HG02571 (cell line): ENCODE measurements around the gene TICRR.
"Not testable (repeated sequence)": the region's sequence is repeated elsewhere in the genome, so short reads cannot be mapped to it uniquely, and the experiment has no call there.

ENCODE experiments used
- ATAC-seq: cut with Tn5 transposase; IDR thresholded peaks from one replicate; pipeline ENCODE4 v1.9.1; 2021; ENCODE audit warnings: mild to moderate bottlenecking, moderate library complexity; ENCODE audit not compliant: unreplicated experiment

Gene TICRR, protein sequence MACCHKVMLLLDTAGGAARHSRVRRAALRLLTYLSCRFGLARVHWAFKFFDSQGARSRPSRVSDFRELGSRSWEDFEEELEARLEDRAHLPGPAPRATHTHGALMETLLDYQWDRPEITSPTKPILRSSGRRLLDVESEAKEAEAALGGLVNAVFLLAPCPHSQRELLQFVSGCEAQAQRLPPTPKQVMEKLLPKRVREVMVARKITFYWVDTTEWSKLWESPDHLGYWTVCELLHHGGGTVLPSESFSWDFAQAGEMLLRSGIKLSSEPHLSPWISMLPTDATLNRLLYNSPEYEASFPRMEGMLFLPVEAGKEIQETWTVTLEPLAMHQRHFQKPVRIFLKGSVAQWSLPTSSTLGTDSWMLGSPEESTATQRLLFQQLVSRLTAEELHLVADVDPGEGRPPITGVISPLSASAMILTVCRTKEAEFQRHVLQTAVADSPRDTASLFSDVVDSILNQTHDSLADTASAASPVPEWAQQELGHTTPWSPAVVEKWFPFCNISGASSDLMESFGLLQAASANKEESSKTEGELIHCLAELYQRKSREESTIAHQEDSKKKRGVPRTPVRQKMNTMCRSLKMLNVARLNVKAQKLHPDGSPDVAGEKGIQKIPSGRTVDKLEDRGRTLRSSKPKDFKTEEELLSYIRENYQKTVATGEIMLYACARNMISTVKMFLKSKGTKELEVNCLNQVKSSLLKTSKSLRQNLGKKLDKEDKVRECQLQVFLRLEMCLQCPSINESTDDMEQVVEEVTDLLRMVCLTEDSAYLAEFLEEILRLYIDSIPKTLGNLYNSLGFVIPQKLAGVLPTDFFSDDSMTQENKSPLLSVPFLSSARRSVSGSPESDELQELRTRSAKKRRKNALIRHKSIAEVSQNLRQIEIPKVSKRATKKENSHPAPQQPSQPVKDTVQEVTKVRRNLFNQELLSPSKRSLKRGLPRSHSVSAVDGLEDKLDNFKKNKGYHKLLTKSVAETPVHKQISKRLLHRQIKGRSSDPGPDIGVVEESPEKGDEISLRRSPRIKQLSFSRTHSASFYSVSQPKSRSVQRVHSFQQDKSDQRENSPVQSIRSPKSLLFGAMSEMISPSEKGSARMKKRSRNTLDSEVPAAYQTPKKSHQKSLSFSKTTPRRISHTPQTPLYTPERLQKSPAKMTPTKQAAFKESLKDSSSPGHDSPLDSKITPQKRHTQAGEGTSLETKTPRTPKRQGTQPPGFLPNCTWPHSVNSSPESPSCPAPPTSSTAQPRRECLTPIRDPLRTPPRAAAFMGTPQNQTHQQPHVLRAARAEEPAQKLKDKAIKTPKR (N-terminal part only)

DNA sequence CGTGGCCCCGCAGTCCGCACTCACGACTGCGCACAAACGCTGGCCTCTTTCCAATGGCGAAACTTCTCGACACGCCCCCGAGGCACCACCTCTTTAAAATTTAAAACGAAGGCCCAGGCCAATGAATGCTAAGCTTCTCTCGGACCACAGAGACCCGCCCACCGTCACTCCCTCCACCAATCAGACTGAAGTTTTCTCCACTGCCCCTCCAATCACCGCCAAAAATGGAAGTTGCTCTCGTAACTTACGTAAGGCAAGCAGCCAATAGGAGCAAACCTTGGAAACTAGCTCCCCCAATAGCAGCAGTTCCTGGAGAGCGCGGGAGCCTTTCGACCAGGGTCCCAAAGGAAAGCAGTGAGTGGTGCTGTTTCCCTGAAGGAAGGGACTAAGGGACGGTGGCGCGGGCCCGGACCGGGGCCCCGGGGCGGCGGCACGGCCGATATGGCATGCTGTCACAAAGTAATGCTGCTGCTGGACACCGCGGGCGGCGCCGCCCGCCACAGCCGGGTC, at the start of gene TICRR:
TICRR (plus strand) TSS at position 324 of the 510 bp plus-strand sequence; CDS start at position 442, 118 bp downstream.
- peak; percentile 97 for ATAC-seq

DNA sequence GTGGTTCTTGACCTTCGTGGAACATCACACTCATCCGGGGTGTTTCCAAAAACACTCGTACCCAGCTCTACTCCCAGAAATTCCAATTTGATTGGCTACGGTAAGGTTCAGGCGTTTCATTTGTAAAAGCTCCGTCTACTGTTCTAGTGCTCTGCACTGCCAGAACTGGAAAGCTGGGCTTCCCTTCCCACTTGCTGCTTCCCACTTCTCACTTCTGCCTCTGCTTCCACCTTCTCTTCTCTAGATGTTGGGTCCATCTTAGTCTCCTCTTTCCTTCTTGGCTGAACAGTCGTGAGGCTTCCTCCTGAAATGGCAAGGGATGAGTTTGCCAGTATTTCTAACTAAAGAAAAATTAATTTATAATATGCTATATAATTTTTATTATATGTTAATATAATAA, 49.1 kb upstream of the TICRR start:
- no peak for ATAC-seq

DNA sequence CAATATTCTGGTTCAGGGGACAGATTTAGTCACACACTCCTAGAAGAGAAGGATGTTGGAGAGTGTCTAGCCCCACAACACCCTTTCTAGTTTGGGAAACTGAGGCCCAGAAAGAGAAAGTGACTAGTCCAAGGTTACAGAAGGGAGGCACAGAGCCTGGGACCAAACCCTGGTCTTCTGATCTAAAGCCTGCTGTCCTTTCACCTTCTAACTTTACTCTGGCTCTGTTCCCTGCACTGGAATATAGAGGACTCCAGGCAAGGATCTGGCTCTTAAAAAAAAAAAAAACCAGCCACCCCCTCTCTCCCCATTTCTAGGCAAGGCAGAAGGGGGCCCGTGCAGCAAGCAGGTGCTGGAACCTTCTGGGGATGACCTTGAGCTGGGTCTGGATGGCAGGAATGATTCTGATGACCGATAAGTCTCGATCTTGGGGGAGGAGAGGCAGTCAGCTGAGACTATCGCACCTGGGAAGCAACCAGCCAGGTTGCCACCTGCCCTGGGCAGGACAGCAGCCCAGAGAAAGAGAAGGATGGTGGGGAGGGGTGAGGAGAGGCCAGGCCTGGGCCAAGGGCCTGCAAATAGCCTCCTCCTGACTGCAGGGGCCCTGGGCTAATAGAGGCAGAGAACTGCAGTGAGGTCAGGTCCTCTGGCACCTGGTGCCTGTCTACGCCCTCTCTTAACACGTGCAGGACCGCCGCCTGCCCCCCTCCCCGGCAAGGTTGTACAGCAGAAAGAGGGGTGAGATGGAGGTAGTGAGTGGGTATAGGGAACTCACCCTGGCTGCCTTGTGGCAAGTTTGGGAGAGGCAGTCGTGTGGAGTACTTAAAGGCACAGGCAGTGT, 48.4 kb upstream of the TICRR start:
- ATAC-seq: no peak

DNA sequence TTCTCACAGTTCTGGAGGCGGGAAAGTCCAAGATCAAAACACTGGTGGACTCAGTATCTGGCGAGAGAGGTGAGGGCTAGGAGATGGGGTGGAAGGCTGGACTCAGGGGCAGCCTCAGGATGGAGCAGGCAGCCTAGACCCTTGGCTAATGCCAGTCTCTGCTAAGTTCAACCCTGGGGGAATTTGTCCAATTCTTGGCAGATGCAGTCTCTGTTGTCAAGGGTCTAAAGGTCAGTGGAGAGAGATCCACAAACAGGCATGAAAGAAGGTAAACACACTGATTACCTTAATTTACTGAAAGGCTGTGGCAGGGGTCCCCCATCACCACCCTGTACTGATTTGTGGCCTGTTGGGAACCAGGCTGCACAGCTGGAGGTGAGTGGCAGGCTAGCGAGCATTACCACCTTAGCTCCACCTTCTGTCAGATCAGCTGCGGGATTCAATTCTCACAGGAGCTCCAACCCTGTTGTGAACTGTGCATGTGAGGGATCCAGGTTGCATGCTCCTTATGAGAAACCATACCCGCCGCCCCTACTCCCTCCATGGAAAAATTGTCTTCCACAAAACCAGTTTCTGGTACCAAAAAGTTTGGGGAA, 46.4 kb upstream of the TICRR start:
- no peak for ATAC-seq

DNA sequence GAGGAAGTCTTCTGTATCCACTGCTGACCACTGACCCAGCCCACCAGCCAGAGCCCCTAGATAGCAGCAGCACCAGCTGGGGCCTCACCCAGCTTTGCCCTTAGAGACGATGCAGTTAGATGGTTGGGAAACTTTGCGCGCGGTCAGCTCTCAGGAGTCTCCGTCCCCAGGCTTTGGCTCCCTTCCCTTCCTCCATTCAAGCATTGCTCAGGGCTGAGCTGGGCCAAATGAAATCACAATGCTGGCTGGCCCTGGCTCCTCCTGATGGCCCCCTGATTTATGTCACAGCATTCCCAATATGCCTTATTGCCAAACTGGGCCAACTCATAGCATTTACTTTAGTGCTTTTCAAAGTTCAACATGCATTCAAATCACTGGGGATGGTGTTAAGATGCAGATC, 44.3 kb upstream of the TICRR start:
- ATAC-seq: no peak

DNA sequence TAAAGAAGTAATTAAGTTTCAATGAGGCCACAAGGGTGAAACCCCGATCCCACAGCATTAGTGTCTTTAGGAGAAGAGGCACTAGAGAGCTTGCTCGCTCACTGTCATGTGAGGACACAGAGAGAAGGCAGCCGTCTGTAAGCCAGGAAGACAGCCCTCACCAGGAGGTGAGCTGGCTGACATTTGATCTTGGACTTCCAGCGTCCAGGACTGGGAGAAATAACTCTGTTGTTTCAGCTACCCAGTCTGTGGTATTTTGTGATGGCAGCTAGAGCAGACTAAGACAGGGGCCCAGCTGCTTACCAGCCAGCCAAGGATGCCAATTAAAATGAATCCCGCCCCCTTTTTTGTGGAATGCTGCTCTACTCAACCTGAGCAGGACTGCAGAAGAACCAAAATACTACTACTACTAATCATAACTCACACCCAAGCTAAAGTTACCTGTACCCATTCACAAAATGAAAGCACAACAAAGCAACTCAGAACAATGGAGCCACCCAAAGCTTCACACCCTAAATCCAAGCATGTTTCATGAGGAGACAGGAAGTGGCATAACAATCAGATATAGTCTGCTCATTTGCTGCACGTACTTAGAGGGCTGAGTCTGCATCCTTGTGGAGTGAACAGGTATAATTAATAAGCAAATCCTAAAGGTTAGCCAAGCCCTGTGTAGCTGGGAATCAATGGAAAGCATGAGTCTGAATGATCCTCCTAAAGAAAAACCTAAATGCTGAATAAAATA, 43.3 kb upstream of the TICRR start:
- ATAC-seq: no peak

DNA sequence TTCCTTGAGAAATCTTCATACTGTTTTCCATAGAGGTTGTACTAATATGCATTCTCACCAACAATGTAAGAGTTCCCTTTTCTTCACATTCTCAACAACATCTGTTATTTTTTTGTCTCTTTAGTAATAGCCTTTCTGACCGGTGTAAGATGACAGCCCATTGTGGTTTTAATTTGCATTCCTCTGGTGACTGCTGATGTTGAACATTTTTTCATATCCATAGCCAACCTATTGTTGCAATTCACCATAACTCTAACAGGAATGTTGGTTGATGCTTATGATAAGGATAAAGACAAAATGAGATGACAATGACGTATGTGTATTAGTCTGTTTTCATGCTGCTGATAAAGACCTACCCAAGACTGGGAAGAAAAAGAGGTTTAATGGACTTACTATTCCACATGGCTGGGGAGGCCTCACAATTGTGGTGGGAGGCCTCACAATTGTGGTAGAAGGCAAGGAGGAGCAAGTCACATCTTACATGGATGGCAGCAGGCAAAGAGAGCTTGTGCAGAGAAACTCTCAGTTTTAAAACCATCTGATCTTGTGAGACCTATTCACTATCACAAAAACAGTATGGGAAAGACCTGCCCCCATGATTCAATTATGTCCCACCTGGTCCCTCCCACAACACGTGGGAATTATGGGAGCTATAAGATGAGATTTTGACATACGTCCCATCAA, 41.3 kb upstream of the TICRR start:
- no peak for ATAC-seq

DNA sequence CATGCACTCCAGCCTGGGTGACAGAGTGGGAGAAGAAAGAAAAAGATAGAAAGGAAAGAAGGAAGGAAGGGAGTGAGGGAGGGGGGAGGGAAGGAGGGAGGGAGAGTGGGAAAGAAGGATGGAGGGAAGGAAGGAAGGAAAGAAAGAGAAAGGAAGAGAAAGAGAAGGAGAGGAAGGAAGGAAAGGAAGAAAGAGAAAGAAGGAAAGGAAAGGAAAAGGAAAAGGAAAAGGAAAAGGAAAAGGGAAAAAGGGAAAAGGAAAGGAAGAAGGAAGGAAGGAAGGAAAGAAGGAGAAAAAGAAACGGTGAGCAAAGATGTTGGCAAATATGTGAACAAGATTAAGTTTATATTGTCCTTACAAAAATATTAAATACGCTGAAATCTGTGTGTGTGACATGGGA, 36.2 kb upstream of the TICRR start:
- ATAC-seq: no peak

DNA sequence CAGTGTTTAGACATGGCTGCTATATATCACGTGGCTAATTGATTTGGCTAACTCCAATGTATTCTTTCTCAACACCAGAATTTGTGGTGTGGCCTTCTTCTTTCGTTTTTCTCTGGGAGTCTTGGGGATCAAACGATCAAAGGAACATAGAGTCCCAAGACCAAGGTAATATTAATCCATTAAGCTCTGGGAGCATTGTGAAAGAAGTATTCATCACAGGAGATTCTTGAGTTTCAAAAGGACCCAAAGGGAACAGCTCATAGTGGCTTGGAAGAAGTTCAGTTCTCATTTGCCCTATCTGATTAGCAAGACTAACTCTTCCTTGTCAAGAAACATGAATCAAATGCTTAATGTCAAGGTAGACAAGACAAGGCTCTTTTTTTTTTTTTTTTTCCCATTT, 32.9 kb upstream of the TICRR start:
- ATAC-seq: no peak

DNA sequence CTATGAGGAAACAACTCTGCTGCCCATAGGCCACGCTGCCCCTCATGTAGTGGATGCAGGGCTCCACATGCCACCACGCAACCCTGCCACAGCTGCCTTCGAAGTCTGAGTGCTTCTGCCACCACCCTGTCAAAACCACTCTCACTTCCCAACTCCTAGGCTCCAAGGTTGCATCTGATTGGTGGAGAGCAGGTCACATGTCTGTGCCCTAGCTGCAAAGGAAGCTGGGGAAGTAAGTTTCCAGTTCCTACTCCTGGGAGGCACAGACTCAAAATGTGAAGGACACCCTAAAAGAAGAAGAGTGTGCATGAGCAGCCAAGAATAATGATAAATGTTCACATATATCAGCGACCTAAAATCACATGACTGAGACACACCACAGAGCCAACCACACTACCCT, 31.9 kb upstream of the TICRR start:
- ATAC-seq: no peak

DNA sequence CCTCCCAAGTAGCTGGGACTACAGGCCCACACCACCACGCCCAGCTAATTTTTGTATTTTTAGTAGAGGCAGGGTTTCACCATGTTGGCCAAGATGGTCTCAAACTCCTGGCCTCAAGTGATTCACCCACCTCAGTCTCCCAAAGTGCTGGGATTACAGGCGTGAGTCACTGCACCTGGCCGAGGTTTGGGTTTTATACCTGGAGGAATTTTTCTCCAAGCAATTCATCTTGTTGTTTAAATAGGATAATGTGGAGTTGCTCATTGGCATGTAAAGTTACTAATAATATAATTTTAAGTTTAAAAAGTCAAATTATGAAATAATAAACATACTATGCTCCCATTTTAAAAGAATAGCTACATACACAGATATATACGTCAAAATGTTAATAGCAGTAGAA, 26.1 kb upstream of the TICRR start:
- ATAC-seq: not testable (repeated sequence)

DNA sequence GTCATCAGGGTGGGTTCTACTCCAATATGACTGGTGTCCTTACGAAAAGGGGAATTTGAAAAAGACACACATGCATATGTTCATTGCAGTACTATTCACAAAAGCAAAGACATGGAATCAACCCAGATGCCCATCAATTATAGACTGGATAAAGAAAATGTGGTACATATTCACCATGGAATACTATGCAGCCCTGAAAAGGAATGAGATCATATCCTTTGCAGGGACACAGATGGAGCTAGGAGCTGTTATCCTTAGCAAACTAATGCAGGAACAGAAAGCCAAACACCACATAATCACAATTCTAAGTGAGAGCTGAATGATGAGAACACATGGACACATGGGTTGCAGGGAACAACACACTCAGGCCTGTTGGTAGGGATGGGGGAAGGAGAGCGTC, 24.8 kb upstream of the TICRR start:
- no peak for ATAC-seq

DNA sequence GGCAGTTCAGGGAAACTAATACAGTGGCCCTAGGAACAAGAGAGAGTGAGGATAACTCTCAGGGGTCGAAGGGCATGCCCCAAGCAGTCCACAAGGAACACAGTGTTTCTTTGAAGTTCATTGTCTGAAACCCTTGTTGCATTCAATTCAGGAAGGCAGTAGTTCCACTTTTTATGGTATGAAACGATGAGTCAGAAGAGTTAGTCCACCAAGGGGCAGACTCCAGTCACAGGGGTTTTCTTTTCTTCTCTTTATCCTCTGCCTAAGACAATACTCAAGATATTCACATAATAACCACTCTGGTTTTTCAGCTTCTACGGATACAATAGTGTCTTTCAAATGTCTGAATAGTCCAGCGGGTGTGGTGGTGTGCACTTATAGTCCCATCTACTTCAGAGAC, 23.7 kb upstream of the TICRR start:
- no peak for ATAC-seq

DNA sequence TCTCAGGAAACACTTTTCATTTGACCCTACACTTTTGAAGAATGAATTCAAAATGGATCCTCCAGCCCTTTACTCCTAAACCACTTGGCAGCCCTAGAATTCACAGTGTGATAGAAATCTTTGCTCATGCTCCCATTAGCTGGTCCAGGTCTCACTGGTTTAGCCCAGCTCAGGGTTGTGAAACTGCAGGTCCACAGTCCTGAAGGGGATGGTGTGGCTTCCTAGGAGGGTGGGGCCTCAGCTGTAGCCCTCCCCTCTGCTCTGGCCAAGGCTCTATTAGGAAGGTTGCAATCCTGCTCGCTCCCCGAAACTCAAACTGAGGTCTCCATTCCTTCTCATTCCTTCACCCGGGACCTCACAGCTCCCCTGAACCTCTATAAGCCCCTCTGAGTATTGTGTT, 21.6 kb upstream of the TICRR start:
- no peak for ATAC-seq

DNA sequence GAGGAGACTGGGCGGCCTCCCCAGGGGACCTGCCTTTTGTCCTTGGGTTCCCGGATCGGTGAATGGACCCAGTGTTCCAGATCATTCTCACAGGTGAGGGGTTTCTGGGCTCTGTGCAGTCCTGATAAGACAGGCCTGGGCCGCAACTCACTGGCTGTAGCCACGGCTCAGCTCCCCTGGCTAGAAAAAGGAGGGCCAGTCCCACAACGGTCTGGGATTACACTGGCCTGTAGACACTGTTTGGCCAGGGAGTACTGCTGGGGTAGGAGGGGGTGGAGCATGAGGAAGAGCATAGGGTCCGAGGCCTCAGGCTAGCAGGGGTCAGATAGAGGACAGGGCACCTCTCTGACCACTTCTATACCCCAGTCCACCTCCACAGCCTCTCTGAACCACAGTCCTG, 21.0 kb upstream of the TICRR start:
- ATAC-seq: no peak

DNA sequence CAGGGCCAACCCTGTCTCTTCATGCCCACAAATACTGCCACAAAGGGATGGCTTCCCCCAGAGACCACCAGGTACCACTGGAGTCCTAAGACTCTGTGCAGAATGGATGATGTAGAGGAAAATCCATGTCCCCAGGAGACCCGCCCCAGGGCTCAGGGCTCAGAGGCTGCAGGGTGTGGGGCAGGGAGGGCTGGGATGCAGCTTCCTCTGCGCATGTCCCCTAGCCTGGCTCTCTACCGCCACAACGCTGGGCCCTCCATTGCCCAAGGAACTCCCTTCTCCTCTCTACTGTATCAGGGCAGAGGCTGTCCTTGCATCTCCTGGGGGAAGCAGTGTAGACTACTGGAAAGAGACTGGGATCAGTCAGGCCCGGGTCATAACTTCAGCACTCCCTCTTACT, 19.5 kb upstream of the TICRR start:
- no peak for ATAC-seq

DNA sequence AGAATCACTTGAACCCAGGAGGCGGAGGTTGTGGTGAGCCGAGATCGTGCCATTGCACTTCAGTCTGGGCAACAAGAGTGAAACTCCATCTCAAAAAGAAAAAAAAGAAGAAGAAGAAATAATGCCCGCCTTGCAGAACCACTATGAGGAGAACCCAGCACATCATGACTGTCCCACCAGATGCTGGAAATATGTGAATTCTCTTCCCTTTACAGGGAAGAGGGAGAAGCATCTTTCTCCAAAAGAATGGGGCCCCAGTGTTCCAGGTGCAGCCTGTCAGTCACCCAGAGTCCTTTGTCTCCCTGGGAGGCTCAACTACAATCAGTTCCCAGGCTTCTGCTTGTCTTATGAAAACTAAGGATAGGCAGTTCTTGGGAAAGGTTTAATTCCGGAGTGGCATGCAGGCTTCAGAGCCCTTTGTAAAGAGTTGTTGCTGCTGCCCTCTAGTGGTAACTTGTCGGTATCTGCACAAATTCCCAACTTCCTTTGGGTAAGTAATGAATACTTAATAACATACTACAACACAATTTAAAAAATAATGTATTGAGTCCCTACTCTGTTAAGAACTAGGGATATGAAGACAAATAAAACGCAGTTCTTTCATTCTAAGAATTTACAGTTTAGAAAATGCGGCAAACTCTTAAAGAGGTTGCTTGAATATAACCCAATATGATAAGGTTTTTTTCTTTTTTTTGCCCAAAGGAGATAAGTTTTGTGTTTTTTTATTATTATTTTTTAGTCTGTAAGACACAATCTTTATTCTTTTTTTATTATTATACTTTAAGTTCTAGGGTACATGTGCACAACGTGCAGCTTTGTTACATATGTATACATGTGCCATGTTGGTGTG, 18.6 kb upstream of the TICRR start:
- ATAC-seq: no peak
